Stomach (tissue), 4 donors: ENCODE data around the gene MAP4K5.

Experiments
- EP300 ChIP-seq: sonication (generic); formaldehyde crosslinking; IDR thresholded peaks from one replicate; pipeline ENCODE4 v1.6.1; 2017; ENCODE audit warnings: antibody characterized with exemption
- POLR2A ChIP-seq, 4 donors: fragments of 450-650 bp; IDR thresholded peaks; one replicate each; pipeline ENCODE4 v1.6.1; 2016; ENCODE audit warnings: antibody characterized with exemption in 4 of 4, control low read depth in 2 of 4, mild to moderate bottlenecking in 1 of 4, moderate library complexity in 1 of 4
- TF ChIP-seq, protein P1 (sequence below), 7 experiments: fragments of 450-650 bp in 4 of 7; fragments of 200-600 bp in 3 of 7; sonication (generic) in 3 of 7; IDR thresholded peaks; one replicate each; pipeline ENCODE4 v1.5.1; 2016 to 2019; ENCODE audit warnings: antibody characterized with exemption in 7 of 7, control low read depth in 2 of 7, mild to moderate bottlenecking in 1 of 7

DNA sequence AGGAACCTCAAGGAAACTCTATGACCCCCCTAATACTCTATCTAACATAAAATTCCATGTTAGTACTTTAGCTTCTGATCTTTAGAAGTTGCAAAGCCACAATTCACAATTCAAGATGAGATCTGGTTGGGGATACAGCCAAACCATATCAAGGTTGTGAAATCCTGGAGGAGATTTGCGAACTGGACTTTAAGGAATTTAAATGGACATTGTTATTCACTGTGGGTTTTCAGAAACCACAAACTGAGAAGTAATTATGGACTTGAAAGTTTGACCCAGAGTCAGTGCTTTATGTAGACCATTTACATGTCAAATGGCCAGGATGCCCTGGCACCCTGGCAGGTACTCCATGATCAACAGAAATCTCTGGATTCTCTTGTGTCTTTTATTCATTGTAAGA is 121.4 kb downstream of the MAP4K5 start:
- TF ChIP-seq, protein P1, sequence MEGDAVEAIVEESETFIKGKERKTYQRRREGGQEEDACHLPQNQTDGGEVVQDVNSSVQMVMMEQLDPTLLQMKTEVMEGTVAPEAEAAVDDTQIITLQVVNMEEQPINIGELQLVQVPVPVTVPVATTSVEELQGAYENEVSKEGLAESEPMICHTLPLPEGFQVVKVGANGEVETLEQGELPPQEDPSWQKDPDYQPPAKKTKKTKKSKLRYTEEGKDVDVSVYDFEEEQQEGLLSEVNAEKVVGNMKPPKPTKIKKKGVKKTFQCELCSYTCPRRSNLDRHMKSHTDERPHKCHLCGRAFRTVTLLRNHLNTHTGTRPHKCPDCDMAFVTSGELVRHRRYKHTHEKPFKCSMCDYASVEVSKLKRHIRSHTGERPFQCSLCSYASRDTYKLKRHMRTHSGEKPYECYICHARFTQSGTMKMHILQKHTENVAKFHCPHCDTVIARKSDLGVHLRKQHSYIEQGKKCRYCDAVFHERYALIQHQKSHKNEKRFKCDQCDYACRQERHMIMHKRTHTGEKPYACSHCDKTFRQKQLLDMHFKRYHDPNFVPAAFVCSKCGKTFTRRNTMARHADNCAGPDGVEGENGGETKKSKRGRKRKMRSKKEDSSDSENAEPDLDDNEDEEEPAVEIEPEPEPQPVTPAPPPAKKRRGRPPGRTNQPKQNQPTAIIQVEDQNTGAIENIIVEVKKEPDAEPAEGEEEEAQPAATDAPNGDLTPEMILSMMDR (IDR thresholded peaks at IDR 0.05): no peak
- TF ChIP-seq POLR2A (IDR thresholded peaks at IDR 0.05) (no peak), EP300 (no peak)
